K562 (cell line): ENCODE measurements around the gene PCDHA3.

Experiments used
- BACH1 ChIP-seq: fragments of 200-800 bp; sonication (Bioruptor generic); IDR thresholded peaks from 2 replicates; pipeline ENCODE4 v1.6.1; 2016; ENCODE audit warnings: missing genetic modification characterization, missing compliant biosample characterization
- CTCF ChIP-seq, 3 experiments: IDR thresholded peaks in 2 of 3; conservative IDR thresholded peaks in 1 of 3; 2 replicates each; pipeline ENCODE4 v1.5.1; 2011 to 2012; ENCODE audit warnings: low read length in 3 of 3, mild to moderate bottlenecking in 3 of 3, control low read depth in 2 of 3, improper control_type of control experiment in 1 of 3, inconsistent platforms in 1 of 3, low read depth in 1 of 3, mixed read lengths in 1 of 3, moderate library complexity in 1 of 3; ENCODE audit not compliant: insufficient read depth in 2 of 3
- GTF3C2 ChIP-seq: IDR thresholded peaks from 3 replicates; pipeline ENCODE4 v1.6.1; 2011; ENCODE audit warnings: borderline replicate concordance, mild to moderate bottlenecking, moderate library complexity; ENCODE audit not compliant: insufficient read length; ENCODE audit errors: extremely low read depth
- JUNB ChIP-seq: fragments of 450-650 bp; formaldehyde crosslinking; conservative IDR thresholded peaks from 2 replicates; pipeline ENCODE4 v1.4.0; 2020; ENCODE audit warnings: mild to moderate bottlenecking
- NR2F6 ChIP-seq: fragments of 450-650 bp; formaldehyde crosslinking; IDR thresholded peaks from 2 replicates; pipeline ENCODE4 v1.4.0; 2020; ENCODE audit warnings: mild to moderate bottlenecking
- POLR2A ChIP-seq: fragments of 450-650 bp; conservative IDR thresholded peaks from 2 replicates; pipeline ENCODE4 v1.6.1; 2016
- RFX1 ChIP-seq: fragments of 450-650 bp; IDR thresholded peaks from 2 replicates; pipeline ENCODE4 v1.6.1; 2016; ENCODE audit warnings: mild to moderate bottlenecking, moderate library complexity
- TAF1 ChIP-seq: IDR thresholded peaks from 2 replicates; pipeline ENCODE4 v1.6.1; 2011; ENCODE audit warnings: mild to moderate bottlenecking, low read length, moderate library complexity; ENCODE audit not compliant: insufficient read depth, control insufficient read depth, severe bottlenecking; ENCODE audit errors: extremely low read depth
- TRIM28 ChIP-seq: fragments of 450-650 bp; IDR thresholded peaks from 2 replicates; pipeline ENCODE4 v1.6.1; 2017

- TF ChIP-seq JUNB (CRISPR knock-in tag) (no peak), TAF1 (no peak), CTCF (IDR thresholded peaks at IDR 0.05 in 2 of 3, conservative IDR thresholded peaks at IDR 0.05 in 1 of 3; ENCODE audit: insufficient read depth in 2 of 3, low read depth in 1 of 3, low read length in 3 of 3) (no peak), TRIM28 (no peak), GTF3C2 (no peak), POLR2A (no peak), BACH1 (no peak), NR2F6 (CRISPR knock-in tag) (no peak), RFX1 (no peak)
Observed at GRCh38 chr5:140767444-140767843, 33.4 kb upstream of the PCDHA3 start.
